Lung microvascular endothelial cell (primary cell): ENCODE measurements around the gene CYSRT1. TPM values are rescaled to one million over a fixed set of nuclear protein-coding genes. Genes with fewer than 3 reads are reported as not detected.

Source experiments
- DNase-seq, 2 donors: peaks; one replicate each; pipeline versions ENCODE4 v3.0.0 to v3.0.0-alpha.2; 2010; ENCODE audit warnings: low read depth in 2 of 2
- total RNA-seq: library from RNA; depleted of rRNA; stranded (reverse); fragments of >200 nt; gene quantifications from 2 replicates; pipeline ENCODE4 v1.2.1, GENCODE V29; 2014

The CYSRT1 gene
- total RNA-seq, 1 donor from 2014 or later = 0.20 TPM

GRCh38 chr9:137251490-137252268 is 26.7 kb downstream of the CYSRT1 start:
- DNase-seq = no peak

GRCh38 chr9:137252555-137253506 is 27.9 kb downstream of the CYSRT1 start:
- DNase-seq = no peak

GRCh38 chr9:137253717-137254623 is 29.0 kb downstream of the CYSRT1 start:
- no peak for DNase-seq

DNA sequence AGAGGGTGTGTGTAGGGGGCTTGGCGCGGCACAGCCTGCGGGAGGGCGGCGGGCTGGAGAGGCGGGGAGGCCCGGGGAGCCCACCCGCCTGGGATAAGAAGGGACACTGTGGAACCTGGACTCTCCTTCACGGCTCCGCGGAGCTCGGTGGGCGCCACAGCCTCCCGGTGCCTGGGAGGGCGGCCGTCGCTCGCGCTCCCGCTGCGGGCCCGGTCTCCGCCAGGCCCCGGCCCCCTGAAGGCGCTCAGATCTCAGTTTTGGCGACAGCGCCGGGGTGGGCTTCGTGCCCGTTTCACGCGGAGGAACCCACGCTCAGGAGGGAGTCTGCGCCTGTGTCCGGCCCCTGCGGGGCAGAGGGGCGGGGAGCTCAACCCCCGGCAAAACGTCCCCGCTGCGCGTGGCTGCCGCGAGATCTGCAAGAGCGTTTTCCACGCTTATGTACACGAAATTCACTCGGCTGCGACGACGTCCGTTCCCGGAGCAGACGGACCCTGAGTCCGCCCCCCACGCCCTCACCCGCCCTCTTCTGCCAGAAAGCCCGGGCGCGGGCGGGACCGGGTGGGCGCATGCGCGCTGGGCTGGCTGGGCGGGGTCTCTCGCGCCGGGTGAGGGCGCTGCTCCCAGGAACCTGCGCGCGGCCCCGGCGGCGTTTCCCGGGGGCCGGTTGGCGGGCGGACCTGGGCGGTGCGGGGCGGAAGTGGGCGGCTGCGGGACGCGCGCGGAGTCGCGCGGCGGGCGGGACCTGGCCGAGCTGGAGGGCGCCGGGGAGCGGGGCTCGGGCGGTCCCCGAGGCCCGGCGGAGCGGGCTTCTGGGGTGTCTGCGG is 29.9 kb downstream of the CYSRT1 start, which contains the start of gene NELFB:
Gene NELFB, plus strand, starts transcription at position 704 of the 824 bp plus-strand sequence.
- peak; percentile 79 to 84 for DNase-seq

GRCh38 chr9:137255448-137256114 is 30.6 kb downstream of the CYSRT1 start:
- peak; percentile 27 to 48 for DNase-seq

DNA sequence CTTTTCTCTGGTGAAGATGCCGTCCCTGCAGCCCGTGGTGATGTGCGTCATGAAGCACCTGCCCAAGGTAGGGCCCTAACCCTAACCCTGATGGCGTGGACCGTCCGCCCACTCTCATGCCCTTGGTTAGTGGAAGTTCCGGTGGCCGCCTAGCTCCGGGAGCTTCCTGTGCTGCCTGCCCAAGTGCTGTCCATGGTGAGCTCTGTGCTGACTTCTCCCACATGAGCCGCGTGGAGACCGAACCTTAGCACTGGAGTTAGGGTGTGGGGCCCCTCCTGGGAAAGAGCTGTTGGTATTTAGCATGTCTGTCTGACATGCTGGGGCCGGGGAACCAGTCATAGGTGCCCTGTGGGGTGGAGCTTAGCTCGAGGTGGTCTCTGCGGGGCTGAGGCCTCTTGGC is 31.4 kb downstream of the CYSRT1 start:
- DNase-seq = no peak

DNA sequence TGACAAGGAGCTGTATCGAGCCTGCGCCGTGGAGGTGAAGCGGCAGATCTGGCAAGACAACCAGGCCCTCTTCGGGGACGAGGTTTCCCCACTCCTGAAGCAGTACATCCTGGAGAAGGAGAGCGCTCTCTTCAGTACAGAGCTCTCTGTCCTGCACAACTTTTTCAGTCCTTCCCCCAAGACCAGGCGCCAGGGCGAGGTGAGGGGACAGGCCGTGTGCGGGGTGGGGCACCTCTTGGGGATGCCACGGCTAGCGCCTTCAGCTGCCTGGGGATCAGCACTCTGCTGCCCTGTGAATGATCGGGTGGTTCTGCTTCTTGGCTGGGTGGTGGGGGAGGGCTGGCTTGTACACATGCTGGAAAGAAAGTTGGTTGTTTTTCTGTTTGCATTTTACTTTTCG is 31.9 kb downstream of the CYSRT1 start:
- DNase-seq = no peak

DNA sequence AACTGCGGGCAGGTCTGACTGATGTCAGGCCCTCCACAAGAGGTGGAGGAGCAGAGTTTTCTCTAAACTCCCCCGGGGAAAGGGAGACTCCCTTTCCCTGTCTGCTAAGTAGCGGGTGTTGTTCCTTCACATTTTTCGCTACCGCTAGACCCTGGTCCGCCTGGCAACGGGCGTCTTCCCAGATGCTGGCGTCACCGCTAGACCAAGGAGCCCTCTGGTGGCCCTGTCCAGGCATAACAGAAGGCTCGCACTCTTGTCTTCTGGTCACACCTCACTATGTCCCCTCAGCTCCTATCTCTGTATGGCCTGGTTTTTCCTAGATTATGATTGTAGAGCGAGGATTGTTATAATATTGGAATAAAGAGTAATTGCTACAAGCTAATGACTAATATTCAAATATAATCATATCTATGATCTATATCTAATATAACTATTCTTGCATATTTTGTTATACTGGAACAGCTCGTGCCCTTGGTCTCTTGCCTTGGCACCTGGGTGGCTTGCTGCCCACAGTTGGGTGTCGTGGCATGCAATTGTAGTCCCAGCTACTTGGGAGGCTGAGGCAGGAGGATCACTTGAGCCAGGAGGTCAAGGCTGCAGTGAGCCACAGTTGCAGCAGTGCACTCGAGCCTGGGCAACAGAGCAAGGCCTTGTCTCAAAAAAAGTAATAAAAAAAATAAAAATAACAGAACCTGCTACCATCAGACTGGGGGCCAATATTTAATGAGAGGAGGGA is 37.4 kb downstream of the CYSRT1 start:
- peak in 1 of 2 donors; percentile 52 for DNase-seq

GRCh38 chr9:137262909-137263285 is 37.9 kb downstream of the CYSRT1 start:
- DNase-seq = no peak

GRCh38 chr9:137263506-137263905 is 38.5 kb downstream of the CYSRT1 start:
- no peak for DNase-seq

DNA sequence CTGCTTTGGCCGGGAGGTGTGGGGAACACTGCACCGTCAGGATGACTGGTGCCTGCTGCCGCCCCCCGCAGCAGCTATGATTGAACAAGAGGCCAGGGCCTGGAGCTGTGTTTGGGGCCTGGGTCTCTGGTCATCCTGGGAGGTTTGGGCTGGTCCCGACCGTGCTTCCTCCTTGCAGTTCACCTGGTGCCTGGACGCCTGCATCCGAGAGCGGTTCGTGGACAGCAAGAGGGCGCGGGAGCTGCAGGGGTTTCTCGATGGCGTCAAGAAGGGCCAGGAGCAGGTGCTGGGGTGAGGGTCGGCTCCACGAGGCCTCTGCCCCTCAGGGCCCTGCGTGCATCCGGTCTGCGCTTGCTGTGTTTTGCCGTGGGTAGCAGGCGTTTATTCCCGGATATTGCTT is 39.1 kb downstream of the CYSRT1 start:
- DNase-seq = no peak

DNA sequence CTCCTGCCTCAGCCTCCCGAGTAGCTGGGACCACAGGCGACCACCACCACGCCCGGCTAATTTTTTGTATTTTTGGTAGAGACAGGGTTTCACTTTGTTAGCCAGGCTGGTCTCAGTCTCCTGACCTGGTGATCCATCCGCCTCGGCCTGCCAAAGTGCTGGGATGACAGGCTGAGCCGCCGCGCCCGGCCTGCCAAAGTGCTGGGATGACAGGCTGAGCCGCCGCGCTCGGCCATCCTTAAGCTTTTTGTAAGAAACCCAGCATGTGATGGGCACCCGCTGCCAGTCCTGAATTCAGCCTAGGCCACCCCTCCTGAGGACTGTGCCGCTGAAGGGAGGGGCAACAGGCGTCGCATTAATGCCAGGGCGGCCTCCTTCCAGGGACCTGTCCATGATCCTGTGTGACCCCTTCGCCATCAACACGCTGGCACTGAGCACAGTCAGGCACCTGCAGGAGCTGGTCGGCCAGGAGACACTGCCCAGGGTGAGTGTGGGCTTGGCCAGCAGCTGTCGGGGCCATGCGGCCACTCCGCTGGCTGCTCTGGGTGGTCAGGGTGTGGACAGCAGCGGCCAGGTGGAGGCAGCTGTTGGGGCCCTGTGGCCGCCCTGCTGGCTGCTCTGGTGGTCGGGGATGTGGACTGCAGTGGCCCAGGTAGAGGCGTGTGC is 40.7 kb downstream of the CYSRT1 start:
- no peak for DNase-seq

DNA sequence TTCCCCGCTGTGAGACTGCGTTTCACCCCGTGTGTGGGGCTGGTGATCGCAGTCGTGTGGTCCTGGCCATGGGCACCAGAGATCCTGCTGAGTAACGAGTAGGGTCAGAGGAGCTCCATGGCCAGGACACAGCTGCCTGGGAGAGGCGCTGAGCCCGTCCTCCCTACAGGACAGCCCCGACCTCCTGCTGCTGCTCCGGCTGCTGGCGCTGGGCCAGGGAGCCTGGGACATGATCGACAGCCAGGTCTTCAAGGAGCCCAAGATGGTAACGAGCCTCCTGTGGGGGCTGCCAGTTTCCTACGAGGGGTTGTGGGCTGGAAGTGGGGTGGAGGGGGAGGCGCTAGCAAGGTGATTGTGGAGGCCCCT is 41.2 kb downstream of the CYSRT1 start:
- DNase-seq = no peak

- no peak for DNase-seq
Measured at GRCh38 chr9:137266585-137267453, 41.8 kb downstream of the CYSRT1 start.

GRCh38 chr9:137267933-137268355 is 43.0 kb downstream of the CYSRT1 start:
- DNase-seq = peak in 1 of 2 donors; percentile 47

- DNase-seq = peak; percentile 82 to 89
Measured at GRCh38 chr9:137268538-137269201, 43.7 kb downstream of the CYSRT1 start.

- peak; percentile 62 to 77 for DNase-seq
Measured at GRCh38 chr9:137269231-137269772, 44.3 kb downstream of the CYSRT1 start.
